CD4-positive, alpha-beta T cell treated with Interleukin-15 for 4 hours (primary cell): ENCODE results near the gene SLC26A2.

ENCODE experiments used
- DNase-seq: peaks from one replicate; pipeline ENCODE4 v3.0.0-alpha.2; 2020; ENCODE audit warnings: low spot score

The SLC26A2 gene

DNA sequence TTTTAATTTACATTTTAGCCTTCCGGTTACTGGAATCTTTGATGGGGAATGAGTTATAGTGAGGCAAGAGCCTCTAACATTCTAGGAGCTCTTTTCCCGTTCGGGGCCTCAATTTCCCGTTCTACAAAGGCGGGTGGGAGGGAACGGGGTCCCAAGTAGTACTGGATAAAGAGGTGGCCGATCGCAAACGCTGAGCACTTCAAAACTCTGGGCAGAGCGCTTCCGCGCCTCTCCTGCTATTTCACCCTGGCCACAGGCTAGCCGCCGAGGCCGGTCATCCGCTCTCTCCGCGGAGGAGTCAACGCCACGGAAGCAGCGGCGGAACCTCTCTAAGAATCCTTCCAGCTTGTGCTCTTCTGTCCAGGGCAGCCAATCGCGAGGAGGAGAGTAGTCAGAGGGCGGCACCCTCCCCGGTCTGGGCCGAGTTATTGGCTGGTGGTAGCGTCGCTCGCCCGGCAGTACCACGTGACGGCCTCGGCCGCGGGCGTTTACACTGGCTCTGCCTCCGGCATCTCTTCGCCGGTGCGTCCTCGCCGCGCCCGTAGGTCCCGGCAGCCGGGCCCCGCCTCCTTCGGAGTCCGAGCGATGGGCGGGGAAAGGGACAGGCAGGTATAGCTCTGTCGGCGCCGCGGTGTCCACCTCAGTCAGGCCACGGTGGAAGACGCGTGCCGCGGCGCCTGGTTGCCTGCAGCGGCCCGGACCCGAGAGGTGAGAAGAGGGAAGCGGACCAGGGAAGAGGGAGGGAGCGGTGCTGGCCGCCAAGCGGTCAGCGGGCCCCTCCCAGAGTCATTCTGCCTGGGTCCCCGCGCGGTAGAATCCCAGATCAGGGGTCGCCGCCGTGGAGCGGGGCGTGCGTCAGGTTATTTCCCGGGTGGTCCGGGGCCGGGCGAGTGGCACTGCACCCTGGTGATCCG lies at the start of gene SLC26A2:
SLC26A2 (plus strand) TSS at position 487 of the 914 bp plus-strand sequence. CDS start 16,895 bp downstream, outside the sequence.
- peak; percentile 94 for DNase-seq

- DNase-seq = no peak
These were observed 49.5 kb upstream of the SLC26A2 start for GRCh38 chr5:149911031-149911430.

DNA sequence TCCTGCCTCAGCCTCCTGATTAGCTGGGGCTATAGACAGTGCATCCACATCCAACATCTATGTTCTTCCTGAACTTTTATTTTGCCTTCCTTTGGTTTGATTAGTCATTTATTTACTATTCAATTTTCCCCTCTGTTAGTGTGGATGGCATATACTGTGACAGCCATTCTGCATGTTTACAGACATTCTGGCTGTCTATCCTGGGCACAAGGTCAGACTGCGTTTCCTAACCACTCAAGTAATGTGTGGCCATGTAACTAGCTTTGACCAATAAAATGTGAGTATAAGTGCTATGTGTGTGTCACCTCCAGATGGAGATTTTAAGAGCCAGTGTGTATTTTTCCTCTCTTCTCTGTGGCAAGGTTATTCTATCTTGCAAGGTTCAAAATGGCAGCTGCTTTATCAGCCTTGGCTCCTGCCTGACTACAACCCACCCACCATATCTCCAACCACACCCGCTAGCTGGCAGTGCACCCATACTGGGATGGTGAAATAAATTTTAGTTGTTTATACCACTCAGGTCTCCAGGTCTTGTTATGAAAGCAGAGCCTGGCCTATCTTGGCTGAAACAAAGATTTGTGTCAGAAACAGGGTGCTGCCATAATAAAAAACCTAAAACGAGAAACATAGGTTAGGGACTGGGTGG lies 48.2 kb upstream of the SLC26A2 start:
- no peak for DNase-seq

DNA sequence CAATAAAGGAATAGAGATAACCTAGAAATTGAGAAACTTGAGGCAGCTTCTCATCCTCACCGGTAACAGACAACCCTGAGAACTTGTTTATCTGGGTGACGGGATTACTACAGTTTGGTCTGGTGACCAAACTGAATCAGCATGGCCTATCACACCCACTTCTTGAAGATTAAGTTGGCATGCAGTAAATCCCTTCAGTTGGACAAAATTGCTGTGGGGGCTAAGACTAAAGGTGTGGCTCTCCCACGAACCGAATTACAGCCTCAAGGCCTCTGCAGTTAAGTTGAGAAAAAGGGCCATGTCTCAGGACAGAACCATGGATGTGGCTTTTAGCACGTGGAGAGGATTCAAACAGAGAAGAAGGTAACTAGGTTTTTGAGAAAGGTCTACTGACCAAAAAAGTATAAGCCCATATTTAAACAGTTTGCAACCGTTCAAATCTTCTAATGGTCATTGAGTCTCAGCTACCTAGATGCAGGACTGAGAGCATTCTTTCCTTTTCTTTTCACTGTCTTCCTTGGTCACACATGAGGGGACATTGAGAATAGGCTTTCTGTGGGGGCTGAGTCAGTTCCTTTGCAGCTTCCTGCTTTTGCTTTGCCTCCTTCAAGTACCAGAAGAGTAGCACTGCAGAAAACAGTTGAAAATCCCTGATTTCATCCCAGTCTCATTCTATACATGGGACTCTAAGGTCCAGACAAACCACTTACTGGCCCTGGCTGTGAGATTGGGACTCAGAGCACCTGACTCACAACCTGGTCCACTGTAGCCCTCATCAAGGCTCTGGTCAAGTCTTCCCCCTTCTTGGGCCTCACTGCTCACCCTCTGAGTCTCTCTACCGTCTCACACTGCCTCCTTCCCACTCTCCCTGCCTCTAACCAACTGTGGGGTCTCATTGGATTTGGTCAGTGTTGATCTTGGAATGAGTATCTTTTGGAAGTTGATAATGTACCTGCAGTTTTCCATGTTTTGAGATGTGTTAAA lies 46.8 kb upstream of the SLC26A2 start:
- no peak for DNase-seq

GRCh38 chr5:149915392-149916260 lies 44.9 kb upstream of the SLC26A2 start:
- DNase-seq = no peak

DNA sequence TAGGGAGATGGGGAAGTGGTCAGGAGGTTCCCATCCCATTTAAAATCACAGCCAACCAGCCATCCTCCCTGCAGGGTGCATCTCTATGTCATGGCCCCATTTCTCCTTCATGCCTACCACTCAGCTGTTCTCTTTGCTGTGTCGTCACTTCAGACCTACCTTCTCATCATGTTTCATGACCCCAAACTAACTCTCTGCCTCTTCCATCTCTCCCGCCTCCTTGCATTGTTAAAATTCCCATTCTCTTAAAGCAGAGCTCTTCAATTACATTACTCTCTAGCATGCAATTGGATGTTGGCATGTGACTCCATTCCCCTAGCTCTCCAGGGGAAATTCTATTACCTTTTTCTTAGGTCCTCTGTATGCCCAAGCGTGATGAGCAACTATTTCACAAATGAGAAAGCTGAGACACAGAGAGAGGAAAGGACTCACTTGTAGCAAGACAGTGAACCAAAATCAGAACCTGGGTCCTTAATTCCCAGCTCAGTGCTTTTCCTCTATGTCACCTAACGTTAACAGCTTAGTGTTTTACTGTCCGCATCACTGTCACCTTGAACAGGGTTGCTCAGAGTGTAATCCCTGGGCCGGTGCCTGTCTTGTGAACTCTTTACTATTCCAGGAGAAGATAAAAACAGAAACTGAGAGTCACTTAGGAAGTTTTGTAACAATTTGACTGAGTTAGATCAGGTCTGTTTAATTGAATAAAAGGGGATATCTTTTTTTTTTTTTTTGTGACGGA lies 44.1 kb upstream of the SLC26A2 start:
- DNase-seq = no peak

GRCh38 chr5:149917073-149917676 lies 43.4 kb upstream of the SLC26A2 start:
- DNase-seq = no peak

- no peak for DNase-seq
These were observed 39.0 kb upstream of the SLC26A2 start for GRCh38 chr5:149921597-149921996.

DNA sequence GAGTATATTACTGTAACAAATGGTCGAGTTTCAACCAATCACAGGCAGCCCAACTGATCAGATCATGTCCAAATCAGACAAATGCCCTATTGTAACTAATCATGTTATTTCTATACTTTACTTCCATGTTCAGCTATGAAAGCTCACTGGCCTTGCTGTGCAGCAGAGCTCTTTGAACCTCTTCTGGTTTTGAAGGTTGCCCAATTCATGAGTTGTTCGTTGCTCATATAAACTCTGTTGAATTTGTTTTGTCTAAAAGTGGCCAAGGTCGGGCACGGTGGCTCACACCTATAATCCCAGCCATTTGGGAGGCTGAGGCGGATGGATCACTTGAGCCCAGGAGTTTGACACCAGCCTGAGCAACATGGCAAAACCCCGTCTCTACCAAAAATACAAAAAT lies 37.6 kb upstream of the SLC26A2 start:
- no peak for DNase-seq

DNA sequence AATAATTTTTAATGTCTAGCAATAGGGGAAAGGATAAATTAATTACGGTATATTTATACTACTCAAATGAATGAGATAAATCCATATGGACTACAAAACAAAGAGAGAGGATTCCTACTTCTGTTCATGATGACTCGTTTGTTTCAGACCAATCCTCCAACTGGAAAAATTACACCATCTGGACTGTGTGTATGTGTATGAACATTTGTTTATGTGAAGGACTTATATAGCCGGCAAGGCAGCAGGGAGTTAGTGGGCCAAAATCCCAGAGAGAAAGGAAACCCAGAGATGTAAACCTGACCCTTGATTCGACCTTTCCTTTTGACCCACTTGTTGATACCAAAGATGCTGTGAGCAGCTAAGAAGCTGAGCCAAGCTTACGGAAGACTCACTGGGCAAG lies 36.1 kb upstream of the SLC26A2 start:
- DNase-seq = no peak

- DNase-seq = no peak
These were observed 30.4 kb upstream of the SLC26A2 start for GRCh38 chr5:149930043-149930748.

DNA sequence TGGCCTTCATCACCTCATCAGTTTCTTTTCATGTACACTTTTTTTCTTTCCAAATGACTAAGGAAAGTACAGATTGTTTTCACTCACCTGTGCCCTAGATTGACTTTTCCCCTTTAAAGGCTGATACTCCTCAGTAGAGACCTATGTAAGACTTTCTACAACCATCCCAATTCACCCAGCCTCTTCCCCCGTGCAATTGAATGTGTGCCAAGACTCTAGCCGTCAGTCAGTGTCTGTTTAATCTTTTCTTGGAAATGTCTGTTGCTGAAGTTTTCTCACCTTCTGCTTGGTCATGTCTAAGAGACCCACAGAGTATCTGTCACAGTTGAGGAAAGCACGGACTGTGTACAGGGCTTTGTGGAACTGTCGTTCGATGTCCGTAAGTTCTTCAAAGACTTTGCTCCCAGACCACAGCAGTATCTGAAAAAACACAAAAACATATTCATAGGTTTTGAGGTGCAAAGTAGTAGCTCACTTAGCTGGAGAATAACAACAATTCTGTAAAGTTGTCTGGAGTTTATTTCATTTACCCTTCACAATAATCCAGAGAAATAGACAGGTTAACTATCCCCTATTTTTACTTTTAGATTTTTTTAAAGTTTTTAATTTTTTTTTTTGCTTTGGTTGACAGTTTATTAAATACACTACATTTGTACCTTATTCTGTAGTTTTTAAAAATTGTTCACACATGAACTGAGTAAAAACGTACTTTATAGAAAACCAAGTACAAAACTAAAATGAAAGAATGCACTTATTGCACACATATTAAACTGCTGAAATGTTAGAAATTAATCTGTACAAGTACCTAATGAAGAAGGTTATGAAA lies 29.6 kb upstream of the SLC26A2 start:
- no peak for DNase-seq

DNA sequence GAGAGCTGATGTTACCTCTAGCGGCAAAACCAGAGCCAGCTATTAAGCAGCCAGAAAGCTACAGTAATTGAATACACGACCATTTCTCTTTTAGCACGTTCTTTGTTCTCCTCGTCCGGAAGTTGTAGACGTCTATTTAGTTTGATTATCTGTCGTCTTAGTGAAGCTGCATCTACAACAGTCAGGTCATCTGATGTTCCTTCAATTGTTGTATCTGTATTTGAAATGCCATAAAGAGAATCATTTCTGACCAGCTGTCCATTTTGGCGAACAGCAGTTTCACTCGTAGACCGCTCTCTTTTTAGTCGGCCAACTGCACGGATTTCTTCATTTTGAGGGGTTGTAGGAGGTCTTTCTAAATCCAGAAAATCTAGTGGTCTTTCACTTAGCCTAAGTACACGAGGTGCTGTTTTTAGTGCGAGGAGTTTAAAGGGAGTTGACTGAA lies 28.5 kb upstream of the SLC26A2 start:
- DNase-seq = no peak

DNA sequence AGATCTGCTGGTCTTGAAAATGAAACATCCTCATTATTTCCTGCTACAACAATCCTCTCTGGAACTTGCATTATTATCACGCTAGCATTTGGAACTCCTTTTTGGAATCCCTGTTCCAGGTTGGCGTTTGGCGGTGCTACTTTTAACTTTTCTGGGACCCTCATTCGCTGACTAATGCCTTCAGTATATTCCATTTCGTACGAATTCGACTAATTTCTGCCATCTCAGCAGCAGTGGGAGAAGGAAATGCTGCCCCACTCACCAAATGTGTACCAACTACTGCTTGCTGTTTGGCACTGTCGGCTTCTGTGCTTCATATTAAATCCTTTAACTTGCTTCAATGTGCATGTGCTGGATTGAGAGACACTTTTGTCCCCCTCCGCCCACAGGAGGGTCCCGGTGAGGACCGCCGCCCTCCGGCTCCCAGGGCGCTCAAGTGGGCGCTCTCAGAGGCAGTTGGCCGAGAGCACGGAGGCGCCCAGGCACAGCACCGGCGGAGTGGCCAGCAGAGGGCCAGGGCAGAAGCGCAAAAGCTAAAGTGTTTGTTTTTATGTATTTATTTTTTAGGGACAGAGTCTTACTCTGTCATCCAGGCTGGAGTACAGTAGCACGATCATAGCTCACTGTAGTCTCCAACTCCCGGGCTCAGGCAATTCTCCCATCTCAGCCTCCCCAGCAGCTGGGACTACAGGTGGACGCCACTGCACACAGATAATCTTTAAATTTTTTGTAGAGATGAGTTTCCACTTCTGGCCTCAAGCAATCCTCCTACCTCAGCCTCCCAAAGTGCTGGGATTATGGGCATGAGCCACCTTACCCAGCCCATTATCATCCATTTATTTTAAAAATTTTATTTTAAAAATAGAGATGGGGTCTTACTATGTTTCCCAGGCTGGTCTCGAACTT lies 27.9 kb upstream of the SLC26A2 start:
- no peak for DNase-seq

DNA sequence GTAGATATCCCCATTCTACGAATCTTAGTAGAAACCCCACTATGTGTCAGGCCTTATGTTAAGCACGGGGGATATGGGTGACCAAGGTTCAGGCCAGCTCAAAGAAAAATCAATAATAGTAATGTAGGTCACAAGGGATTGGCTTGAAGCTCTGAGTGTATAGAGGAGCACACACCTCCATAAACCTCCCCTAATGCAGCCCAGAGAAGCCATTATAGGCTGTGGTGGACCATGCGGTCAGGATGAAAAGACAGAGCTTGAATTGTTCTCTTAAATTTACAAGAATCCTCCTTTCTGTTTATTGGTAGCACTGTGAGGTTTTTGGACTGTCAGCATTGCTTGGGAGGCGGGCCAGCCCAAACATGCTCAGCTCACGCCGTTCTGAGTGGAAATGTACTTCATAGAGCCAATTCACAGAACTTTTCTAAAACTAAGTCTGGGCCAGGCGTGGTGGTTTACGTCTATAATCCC lies 25.1 kb upstream of the SLC26A2 start:
- no peak for DNase-seq

DNA sequence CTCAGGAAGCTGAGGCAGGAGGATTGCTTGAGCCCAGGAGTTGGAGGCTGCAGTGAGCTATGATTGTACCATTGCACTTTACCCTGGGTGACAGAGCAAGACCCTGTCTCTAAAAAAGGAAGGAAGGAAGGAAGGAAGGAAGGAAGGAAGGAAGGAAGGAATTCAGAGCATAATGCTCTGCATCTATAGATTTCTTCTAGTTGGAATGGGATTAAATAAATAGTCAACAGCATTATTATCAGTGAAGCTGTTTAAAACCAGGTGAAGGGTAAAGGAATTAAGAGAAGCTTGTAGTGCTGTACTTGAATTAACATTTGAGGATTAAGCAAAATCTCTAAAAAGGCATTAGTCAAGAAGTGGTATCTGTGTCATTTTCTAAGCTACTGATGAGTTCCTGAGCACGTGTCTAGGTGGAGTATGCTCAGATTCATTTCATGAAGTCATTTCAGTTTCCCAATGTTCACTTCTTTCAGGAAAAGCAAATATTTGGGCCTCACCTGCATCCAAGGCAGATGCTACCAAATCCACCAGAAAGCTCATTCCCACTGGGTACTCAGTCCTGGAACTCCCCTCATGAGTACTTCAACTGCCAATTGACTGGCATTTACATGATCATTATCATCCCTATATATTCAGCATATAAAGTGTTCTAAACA lies 24.4 kb upstream of the SLC26A2 start:
- no peak for DNase-seq

- no peak for DNase-seq
These were observed 23.9 kb upstream of the SLC26A2 start for GRCh38 chr5:149936700-149937091.
